NCI-H82 treated with DMSO at 0.1 percent for 48 hours (cell line): ENCODE data around the gene C14orf93.

Experiments
- DNase-seq: peaks from one replicate; lab custom pipeline; 2025; ENCODE audit not compliant: unreplicated experiment; lab: John Stamatoyannopoulos, UW

C14orf93 gene, protein sequence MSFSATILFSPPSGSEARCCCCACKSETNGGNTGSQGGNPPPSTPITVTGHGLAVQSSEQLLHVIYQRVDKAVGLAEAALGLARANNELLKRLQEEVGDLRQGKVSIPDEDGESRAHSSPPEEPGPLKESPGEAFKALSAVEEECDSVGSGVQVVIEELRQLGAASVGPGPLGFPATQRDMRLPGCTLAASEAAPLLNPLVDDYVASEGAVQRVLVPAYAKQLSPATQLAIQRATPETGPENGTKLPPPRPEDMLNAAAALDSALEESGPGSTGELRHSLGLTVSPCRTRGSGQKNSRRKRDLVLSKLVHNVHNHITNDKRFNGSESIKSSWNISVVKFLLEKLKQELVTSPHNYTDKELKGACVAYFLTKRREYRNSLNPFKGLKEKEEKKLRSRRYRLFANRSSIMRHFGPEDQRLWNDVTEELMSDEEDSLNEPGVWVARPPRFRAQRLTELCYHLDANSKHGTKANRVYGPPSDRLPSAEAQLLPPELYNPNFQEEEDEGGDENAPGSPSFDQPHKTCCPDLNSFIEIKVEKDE

DNA sequence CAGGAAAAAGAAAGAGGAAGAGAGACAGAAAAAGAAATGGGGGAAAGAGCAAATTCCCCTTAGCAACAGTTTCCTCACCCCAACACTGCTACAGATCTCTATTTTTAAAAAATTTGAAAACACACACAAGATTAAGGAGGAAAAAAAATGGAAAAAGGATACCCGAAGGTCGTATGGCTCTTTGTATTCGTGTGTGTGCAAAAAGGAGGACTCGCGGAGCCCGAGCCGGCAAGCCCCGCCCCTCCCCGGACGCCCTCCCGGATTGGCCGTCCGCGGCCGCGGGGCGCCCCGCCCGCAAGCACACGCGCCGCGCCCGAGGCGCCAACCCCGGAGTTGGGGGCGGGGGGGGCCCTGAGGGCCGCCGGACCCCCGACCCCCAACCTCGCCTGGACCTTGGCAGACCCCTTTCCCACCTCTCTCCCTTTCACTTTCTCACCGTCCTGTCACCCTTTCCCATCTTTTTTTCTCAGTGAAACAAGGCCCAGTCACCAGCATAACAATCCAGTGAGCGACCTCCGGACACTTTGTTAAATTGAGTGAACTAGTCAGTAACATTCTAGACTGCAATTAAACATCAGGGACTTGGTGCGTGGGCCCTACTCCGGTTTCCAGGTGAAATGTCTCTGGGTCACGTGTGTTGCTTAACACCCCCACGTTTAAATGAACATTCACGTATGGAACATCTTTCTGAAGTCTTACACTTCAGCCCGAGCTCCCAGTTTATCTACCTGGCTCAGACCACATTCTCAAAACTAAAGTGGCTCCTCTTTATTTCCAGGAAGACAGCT is at the start of gene C14orf93:
Gene C14orf93 (minus strand): TSS at position 205 of the 788 bp plus-strand sequence. CDS start 11,120 bp downstream, outside the sequence.
- DNase-seq: peak; percentile 40

DNA sequence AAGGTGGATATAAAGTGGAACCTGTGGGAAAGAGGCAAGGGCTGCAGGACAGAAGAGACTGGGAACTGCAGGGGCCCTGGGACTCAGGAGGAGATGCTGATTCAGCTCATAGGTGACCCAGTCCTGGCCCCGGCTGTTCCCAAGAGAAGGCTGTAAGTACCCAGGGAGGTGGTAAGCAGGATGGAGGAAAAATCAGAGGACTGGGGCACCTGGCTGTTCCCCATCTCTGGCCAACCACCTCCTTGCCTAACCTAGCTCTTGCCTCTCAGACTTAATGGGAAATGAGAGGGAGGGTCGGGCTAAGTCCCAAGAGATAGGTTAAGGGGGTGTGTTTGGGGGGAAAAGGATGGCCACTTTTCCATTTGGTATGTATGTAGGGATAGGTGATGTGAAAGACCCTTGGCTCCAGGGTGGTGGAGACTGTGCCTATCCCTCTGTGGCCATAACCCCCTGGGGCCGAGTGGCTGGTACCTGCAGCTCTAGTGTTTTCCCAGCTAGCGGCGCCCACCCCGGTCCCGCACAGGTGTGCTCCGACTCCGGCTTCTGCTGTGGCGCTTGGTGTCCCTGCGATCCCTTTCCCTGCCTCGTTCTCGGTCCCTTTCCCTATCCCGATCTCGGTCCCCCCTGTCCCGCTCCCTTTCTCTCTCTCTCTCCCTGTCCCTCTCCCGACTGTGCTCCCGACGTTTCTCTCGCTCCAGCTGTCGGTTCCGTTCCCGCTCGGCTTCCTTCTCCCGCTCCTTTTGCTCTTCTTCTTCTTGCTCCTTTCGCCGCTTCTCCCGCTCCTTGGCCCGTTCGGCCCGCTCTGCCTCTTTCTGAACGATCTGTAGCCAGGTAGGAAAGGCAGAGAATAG is 48.9 kb upstream of the C14orf93 start:
- DNase-seq: no peak

DNA sequence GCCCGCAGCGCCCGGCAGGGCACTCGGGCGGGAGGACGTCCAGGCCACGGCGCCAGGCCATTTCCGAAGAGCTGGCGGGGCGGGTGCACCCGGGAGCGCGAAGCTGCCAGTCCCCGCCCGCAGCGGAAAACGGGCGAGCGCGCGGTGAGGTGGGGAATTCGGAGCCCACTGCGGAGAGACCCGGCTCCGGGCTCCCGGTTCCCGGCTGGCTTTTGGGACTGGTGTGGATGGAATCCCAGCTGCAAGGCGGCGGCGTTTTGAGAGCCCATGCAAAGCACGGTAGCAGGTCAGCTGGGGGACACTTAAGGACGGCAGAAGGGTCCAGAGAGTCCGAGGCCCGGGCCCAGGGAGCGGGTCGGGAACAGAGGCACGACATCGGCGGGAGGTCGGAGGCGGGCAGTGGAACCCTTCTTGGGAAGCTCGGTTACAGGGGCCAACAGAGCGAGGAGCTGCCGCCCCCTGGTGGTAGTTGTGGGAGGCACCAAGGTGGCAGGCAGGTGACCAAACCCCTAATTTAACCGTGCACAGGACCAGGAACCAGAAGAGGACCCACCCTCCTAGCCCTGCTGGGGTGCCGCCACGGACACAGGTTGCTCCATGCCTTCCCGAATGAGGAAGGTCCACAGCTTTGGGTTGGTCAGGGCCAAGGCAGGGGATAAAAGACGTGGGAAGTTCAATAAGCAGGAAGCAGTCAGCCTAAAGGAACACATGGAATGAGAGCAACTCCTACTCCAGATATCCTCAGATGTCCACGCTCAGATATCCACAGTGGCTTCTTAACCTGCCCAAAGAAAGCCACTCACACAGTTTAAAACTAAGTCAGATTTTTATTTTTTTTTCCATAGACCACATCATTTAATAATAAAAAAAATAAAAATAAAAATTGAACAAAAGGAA is 48.1 kb upstream of the C14orf93 start:
- no peak for DNase-seq

- no peak for DNase-seq
Measured at GRCh38 chr14:23056956-23057756, 47.2 kb upstream of the C14orf93 start, which contains the start of gene CDH24. CDH24 (minus strand) TSS chr14:23057520; CDS start chr14:23055733, 1,787 bp downstream.

GRCh38 chr14:23056145-23056955 is 46.4 kb upstream of the C14orf93 start:
- DNase-seq: no peak

DNA sequence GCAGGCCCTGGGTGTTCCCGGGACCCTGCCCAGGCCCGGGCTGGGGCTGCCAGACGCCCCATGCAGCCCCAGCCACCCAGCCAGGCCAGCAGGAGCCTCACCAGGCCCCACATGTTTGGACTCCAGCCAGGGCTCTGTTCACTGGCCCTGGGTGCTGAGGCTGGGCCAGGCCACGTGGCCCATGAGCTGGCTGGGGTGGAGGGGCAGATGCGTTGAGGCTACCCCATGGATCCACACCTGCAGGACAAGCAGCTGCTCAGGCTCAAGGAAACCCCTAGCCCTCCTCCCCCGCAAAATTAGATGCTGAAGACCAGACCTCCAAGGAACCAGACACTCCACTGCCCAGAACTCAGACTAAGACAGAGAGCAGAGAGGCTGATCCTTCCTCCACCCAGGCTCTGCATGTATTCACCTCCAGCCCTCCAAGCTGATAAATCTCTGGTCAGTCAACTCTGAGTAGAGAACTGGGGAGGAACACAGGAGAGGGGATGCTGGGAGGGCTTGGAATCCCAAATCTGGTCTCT is 45.7 kb upstream of the C14orf93 start:
- no peak for DNase-seq

DNA sequence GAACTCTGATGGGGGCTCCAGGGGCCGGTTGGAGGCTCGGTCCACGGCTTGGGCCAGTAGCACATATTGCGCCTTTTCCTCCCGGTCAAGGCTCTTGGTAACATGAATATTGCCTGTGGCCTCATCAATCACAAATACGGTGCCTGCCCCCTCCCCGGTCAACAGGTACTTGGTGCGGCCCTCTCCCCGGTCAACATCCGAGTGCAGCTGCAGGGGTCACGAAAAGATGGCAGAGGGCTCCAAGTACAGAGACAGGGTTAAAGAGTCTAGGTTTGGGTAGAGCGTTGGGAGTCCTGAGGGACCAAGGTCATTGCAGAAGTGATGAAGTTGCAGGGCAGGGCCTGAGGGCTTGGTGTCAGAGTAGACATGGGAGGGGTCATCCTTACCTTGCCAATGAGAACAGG is 45.2 kb upstream of the C14orf93 start:
- no peak for DNase-seq

DNA sequence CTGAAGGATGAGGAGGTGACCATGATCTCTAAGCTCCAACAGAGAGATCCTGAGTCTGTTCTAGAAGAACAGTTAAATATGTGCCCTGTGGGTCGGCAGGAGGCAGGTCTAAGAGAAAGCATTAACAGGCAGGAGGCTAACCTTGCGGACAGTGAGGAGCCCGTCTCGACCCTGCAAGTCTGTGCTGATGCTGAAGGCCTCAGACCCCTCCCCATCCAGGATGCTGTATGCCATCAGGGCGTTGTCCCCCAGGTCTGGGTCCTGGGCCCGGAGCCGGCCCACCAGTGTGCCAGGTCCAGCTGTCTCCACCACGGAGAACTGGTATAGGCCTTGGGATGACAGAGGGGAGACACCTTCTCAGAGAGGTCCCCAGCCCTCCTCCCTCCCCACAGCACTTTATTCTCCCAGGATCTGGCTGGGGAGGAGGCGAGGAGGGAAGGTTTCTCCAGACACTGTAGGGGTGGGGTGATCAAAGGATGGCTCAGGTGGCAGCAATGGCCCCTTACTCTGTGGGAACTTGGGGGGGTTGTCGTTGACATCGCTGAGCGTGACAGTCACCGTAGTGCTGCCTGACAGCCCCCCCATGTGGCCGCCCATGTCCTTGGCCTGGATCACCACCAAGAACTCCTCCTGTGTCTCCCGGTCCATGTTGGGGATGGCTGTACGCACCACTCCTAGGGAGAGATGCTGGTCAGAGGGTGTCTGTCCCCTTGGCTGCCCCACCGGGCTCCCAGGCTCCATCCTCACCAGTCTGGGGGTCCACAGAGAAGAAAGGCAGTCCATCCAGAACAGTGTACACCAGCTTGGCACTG is 44.3 kb upstream of the C14orf93 start:
- no peak for DNase-seq

DNA sequence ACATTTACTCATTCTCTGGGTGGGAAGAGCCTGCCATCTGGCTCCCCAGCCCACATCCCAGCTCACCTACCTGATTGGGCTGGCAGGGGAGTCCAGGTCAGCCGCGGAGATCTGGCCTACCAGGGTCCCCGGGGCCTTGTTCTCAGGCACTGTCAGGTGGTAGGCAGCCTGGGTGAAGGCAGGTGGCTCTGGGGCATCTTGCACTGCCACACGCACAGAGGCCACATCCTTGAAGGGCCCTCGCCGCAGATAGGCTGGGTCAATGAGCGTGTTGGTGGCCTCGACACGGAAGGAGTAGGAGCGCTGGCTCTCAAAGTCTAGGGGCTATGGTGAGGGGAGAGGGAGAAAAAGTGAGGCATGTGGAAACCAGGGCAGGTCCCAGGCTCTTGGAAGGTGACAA is 43.5 kb upstream of the C14orf93 start:
- no peak for DNase-seq

- DNase-seq: no peak
Measured at GRCh38 chr14:23052671-23053070, 42.7 kb upstream of the C14orf93 start.

- no peak for DNase-seq
Measured at GRCh38 chr14:23052182-23052623, 42.3 kb upstream of the C14orf93 start.

- no peak for DNase-seq
Measured at GRCh38 chr14:23051141-23052057, 41.5 kb upstream of the C14orf93 start.

- DNase-seq: no peak
Measured at GRCh38 chr14:23049011-23049410, 39.1 kb upstream of the C14orf93 start.

GRCh38 chr14:23047751-23048693 is 38.1 kb upstream of the C14orf93 start:
- DNase-seq: no peak
